GM12872 (cell line): ENCODE data around the gene TOMM7.

Experiments used
- TF ChIP-seq, protein P1 (sequence below): IDR thresholded peaks from 3 replicates; pipeline ENCODE4 v1.5.1; 2011; ENCODE audit warnings: low read depth, mild to moderate bottlenecking, low read length, moderate library complexity; ENCODE audit not compliant: insufficient read depth

The TOMM7 gene

DNA sequence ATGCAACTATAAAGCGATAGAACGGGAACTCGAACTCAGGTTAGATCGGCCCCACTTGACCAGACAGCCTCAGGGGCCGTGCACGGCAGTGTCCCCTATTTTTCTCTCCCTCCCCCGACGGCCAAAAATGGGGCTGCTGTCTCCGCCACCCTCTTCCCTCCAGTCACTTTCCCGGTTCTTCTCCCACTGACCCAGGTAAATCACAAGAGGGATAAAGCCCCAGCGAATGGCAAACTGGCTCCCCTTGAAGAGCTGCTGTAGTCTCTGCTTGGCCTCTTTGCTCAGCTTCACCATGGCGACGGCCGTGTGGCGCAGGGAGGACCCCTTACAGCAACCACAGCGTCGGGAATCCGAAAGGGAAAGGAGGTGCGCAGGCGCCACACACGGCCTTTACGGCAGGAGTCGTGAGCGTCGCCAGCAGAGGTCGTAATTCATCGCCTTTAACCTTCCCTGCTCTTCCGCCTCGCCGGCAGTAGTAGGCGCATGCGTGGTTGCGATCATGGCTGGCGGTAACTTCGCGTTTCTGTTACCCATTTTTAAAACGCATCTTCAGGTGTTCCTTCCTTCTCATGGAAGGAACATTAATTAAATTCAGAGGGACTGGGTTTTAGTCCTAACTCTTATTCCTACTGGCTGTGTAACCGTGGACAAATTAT, at the start of gene TOMM7:
Gene TOMM7 (minus strand): TSS at position 364 of the 656 bp plus-strand sequence. CDS start 70 bp downstream, at position 294.
- TF ChIP-seq, protein P1, sequence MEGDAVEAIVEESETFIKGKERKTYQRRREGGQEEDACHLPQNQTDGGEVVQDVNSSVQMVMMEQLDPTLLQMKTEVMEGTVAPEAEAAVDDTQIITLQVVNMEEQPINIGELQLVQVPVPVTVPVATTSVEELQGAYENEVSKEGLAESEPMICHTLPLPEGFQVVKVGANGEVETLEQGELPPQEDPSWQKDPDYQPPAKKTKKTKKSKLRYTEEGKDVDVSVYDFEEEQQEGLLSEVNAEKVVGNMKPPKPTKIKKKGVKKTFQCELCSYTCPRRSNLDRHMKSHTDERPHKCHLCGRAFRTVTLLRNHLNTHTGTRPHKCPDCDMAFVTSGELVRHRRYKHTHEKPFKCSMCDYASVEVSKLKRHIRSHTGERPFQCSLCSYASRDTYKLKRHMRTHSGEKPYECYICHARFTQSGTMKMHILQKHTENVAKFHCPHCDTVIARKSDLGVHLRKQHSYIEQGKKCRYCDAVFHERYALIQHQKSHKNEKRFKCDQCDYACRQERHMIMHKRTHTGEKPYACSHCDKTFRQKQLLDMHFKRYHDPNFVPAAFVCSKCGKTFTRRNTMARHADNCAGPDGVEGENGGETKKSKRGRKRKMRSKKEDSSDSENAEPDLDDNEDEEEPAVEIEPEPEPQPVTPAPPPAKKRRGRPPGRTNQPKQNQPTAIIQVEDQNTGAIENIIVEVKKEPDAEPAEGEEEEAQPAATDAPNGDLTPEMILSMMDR = no peak; the same call in 2 of the 3 replicates

DNA sequence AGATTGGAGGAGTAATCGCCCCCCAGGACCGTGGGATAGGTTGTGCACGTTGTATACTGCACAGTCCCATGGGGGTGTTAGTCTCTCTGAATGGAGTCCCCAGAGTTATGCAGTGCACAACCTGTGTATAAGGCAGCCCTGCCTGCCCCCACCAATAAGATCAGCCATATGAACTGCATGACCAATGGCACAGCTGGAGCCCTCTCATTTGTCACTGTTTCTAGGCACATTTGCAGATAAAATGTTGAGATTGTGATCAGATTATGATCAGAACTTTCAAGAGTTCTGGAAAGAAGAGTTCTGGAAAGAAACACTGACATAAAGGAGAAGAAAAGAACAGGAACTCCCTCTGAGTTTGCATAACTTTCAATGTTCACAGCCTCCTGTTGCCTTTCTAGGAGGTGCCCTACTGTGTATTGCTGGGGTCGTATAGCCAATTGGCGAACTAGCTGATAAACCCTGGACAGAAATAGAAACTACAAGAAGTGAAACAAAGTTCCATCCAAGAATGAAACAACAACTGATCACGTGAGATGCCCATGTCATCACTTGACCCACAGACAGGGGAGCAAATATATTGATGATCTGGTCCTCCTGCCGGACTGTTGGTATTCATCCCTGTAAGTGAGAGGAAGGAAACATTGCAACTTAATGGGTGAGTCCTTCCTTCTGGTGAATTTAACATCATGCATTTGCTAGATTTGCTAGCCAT, 49.6 kb upstream of the TOMM7 start:
- TF ChIP-seq, protein P1 = no peak

DNA sequence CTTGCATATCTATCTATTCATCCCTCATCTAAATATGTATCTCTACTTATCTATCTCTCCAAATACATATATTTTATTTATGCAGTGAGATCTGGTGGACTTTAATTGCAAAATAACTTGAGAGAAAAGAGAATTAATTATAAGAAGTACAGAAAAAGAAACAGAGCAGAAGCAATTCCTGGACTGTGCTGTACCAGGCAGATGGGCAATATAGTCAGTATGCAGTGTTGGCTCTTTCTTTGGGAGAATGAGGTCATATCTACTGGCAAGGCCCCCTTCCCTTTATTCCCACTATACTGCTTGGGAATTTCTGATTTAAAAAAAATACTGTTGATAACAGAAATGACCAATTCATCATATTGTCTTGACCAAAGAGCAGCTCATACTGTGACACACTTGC, 49.0 kb upstream of the TOMM7 start:
- TF ChIP-seq, protein P1 = no peak

DNA sequence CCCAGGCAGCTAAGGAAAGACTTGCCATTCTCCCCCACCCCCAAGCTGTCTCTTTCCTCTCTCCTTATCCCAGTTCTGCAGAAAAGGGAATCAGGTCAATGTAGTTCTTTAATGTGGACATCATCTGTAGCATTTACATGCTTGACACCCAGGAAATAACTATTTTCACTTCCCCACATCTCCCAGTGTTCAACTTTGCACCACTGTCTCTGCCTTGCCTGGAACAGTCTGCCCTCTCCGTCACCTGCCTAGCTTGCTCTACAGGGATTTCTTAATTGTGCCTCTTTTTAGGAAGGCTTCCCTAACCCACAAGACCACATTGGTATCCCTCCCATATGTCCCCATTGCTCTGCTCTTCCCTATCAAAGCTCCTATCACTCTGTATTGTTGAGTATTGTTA, 45.9 kb upstream of the TOMM7 start:
- TF ChIP-seq, protein P1 = no peak

DNA sequence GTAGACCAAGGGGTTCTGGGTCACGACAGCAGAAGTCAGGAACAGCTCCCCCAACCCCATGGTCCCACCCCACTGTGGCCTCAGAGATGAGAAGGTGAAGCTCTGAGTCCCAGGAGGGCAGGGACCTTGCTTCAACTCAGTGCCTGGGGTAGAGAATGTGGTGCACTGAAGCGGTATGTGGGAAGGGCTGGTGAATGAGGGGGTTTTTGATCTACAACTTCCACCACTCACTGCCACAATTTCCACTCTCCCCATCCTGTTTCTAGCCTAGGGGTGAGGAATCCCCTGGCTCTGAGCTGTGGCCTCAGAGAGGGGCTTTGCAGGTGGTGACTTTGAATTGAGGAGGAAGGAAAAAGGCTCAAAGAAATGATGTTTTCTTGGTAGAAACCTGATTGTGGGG, 44.9 kb upstream of the TOMM7 start:
- TF ChIP-seq, protein P1 = no peak

DNA sequence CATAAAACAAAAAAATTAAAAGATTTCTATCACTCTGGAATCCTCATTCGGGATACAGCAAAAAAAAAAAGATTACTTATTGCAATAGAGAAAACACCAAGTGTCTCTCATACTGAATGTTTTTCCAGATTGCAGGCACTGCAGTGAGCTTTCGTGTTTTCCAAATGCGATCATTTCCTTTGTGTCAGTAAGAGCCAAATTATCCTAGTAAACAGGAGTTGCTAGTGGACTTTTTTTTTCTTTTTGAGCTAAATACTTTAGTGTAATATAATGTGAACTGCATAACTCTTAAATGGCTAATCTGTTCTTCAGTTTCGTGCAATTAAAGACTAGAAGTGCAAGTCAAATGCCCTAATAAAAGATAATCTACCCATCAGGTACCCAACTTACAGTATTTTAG, 44.4 kb upstream of the TOMM7 start:
- TF ChIP-seq, protein P1 = no peak

DNA sequence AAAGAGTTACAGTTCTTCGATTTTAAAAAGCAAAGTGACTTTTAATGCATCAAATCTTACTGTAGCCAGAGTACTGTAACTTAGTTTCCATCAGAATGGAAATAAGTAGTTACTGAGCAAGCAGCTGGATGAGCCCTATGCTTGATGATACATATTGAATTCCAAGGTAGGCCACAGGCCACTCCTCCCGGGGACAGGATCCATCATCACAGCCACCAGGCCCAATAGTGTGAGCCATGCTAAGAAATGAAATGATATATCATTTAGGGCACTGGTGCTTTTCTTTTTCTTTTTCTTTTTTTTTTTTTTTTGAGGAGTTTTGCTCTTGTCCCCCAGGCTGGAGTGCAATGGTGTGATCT, 42.9 kb upstream of the TOMM7 start:
- TF ChIP-seq, protein P1 = no peak
